GM12873 (cell line): ENCODE measurements around the gene GEN1.

Experiments
- TF ChIP-seq, protein P1 (sequence below): IDR thresholded peaks from 2 replicates; pipeline ENCODE4 v1.5.1; 2012; ENCODE audit warnings: low read depth, mild to moderate bottlenecking, moderate library complexity, low read length, control low read depth; ENCODE audit not compliant: insufficient read depth; ENCODE audit errors: missing control alignments

GEN1 gene

DNA sequence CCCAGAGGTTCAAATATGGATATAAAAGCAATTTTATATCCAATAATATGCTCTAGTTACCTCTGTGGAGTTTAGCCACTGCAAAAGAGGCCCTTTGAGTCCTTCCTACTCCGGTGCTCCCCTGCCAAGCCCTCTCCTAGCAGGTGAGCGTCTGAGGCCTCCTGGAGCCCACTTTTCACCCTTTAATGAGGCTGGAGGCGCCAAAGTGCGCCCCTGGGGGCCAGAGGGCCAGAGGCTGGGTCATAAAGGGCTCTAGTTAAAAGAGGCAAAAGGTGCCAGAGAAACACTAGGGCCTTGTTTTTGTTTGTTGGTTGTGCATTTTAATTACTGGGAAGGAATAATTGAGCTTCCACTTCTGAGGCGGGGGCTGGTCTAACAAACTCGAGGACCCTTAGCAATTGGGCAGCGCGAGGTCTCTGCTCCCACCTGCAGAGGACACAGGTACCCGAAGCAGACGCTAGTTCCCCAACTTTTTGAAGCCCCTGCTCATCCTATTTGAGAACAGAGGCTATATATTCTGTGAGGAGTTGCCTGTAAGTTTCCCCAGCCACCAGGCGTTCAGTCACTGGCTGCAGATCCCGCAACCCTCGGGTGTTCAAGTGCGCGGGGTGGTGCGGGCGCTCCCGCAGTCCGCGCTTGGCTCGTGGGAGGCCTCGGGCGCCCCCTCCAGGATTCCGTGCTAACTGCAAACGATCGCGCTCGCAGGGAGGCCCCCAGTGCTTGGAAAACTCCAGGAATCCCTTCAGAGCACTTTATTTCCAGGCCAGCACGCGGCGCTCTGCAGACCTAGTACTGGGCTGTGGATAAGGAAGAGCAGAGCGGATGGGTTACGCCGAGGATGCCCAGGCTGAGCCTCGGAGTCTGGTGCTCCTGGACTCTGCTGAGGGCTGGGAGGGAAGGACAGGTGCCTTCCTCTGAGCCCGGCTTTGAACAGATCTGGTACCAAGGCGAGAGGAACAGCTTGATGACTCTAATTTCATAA is 76.4 kb downstream of the GEN1 start:
- TF ChIP-seq, protein P1, sequence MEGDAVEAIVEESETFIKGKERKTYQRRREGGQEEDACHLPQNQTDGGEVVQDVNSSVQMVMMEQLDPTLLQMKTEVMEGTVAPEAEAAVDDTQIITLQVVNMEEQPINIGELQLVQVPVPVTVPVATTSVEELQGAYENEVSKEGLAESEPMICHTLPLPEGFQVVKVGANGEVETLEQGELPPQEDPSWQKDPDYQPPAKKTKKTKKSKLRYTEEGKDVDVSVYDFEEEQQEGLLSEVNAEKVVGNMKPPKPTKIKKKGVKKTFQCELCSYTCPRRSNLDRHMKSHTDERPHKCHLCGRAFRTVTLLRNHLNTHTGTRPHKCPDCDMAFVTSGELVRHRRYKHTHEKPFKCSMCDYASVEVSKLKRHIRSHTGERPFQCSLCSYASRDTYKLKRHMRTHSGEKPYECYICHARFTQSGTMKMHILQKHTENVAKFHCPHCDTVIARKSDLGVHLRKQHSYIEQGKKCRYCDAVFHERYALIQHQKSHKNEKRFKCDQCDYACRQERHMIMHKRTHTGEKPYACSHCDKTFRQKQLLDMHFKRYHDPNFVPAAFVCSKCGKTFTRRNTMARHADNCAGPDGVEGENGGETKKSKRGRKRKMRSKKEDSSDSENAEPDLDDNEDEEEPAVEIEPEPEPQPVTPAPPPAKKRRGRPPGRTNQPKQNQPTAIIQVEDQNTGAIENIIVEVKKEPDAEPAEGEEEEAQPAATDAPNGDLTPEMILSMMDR: peak; percentile 87

DNA sequence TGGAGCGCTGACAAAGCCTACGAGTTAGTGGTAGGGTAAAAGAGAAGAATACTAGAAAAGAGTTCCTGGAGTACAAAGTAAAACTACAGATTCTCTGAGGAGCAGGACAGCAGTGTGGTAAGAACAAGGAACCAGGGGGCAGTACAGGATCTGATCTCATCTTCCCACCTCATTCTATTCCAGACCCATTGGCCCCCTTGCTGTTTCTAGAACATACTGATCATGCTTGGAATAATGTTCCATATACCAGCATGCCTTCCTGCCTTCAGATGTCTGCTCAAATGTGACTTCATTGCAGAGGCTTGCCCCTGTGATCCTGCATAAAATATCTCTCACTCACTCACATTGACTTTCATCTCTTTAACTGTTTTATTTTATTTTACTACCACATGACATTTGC is 81.6 kb downstream of the GEN1 start:
- TF ChIP-seq, protein P1: no peak
